GF-D8 (cell line): ENCODE data around the gene HIRIP3.
"Not testable (repeated sequence)": the region's sequence is repeated elsewhere in the genome, so short reads cannot be mapped to it uniquely, and the experiment has no call there.

Experiments
- DNase-seq: peaks from one replicate; lab custom pipeline; 2025; lab: John Stamatoyannopoulos, UW

The HIRIP3 gene

GRCh38 chr16:29959821-29960220 is 35.6 kb downstream of the HIRIP3 start:
- DNase-seq: not testable (repeated sequence)

GRCh38 chr16:29959293-29959692 is 36.1 kb downstream of the HIRIP3 start:
- no peak for DNase-seq

DNA sequence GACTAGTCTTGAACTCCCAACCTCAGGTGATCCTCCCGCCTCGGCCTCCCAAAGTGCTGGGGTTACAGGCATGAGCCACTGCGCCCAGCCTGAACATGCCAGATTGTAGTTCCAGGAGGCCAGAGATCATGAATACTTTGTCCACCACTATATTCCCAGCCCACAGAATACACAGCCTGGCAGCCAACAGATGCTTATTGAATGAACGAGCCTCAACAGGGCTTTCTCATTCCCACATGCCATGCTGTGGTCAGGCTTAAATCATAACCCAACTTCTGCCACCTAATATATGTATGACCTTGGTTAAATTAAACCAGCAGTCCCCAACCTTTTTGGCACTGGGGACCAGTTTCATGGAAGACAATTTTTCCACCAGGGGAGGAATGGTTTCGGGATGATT is 36.7 kb downstream of the HIRIP3 start:
- no peak for DNase-seq

DNA sequence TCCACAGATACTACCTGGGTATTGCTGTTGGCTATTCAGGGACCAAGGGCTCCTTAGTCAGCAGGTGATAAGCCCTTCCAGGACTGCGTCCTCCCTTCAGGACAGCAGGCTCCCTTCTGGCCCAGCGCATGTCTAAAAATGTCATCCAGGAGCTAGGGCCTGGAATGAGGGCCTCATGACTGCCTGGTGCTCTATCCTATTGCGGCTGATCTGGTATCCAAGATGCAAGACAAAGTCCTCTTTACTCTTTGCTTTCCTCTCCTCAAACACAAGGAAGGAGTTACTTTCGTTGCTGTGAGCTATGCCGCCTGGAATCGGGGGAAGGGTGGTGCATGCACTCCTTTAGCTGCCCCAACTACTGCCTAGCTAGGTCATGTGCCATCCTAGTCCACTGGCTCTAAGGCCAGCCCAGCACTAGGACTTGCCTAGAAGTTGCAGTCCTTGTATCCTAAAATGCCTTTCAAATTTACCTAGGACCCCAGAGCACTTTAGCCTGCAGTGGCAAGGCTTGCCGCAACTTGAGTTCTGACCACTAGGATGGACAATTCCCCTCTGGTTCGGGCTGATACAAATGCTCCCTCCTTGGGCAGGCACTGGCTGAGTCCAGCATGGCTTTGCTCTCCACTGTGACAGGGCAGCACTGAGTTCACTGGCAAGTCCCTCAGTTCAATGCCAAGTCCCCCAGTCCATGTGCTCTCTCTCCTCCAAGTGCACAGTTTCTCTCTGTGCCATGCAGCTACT is 43.6 kb downstream of the HIRIP3 start:
- DNase-seq: no peak

- no peak for DNase-seq
Observed at GRCh38 chr16:29950806-29951461, 44.5 kb downstream of the HIRIP3 start.

DNA sequence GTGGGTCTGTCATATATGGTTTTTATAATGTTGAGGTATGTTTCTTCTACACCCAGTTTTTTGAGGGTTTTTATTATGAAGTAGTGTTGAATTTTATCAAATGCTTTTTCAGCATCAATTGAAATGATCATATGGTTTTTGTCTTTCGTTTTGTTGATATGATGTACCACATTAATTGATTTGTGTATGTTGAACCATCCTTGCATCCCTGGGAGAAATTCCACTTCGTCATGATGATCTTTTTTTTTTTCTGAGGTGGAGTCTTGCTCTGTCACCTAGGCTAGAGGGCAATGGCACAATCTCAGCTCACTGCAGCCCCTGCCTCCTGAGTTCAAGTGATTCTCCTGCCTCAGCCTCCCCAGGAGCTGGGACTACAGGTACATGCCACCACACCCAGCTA is 47.5 kb downstream of the HIRIP3 start:
- no peak for DNase-seq

DNA sequence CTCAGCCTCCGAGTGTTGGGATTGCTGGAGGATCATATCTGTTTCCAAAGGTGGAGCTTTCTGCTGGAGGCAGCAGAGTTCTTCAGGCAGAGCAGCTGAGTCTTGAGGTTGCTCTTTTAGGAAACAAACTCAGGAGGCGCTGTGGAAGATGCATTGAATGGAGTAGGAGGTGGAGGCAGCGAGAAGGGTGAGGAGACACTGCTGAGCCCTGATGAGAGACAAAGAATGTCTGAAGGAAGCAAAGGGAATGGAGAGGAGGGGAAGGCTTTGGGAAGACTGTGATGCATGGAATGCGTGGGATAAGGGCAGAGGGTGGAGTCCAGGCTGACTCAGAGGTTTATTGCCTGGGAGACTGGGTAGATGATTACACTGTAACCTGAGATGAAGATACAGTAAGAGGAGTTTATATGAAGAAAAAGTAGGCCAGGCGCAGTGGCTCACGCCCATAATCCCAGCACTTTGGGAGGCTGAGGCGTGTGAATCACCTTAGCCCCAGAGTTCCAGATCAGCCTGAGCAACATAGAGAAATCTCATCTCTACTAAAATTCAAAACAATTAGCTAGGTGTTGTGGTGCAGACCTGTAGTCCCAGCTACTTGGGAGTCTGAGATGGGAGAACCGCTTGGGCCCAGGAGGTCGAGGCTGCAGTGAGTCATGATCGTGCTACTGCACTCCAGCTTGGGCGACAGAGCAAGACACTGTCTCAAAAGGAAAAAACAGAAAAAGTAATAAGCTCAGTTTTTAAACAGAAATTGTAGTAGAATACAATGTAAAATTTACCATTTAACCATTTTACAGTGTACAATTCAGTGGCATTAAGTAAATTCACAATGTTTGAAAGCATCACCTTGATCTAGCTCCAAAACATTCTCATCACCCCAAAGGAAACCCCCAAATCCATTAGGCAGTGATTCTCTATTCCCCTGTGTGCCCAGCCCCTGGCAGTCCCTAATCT is 51.3 kb downstream of the HIRIP3 start:
- no peak for DNase-seq
